Stimulated activated CD4-positive, alpha-beta T cell treated with anti-CD3 and anti-CD28 coated beads, Interleukin-15, amount 100 ng/mL, for 24 hours (primary cell): Measurements from ENCODE around the gene TSPAN2.

ENCODE experiments used
- DNase-seq: peaks from one replicate; pipeline ENCODE4 v3.0.0-alpha.2; 2020

TSPAN2 gene

DNA sequence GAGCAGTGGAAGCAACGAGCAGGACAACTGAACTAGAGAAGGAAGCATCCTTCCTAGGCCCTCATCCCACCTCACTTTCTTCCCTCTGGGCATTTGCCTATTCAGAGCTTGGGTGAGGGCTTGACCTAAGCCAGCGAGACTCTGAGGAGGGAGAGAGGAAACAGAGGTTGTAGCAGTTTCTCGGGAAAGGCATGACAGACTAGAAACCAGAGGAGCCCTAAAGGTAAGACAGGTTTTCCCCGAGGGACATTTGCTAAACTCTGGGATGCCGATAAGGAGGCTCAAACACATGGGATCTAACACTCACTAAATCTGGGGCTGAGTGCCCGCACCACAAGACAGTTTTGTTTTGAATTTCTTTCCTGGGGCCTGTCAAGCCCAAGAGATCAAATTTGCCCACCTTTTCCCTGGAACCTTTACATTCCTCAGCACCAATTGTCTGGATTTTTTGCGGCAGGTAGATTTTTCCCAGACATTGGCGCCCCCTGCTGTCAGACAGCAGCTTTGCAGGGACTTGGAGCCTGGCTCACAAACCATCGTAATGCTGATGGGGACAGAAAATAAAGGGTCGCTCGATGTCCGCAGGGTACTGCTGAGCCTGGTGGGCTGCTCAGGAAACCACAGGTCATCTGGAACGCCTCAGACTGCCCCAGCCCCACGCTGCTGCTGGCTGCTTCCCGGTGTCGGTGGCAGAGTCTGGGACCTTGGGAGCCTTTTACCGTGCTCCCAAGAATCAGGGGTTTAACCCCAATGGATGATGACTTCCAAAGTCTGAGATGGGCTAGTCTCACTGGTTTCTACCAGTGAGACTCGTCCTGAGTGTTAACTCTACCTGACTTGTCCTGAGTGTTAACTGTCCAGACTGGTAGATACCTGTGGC lies 23.4 kb upstream of the TSPAN2 start:
- DNase-seq = peak; percentile 59

GRCh38 chr1:115107516-115108260 lies 18.4 kb upstream of the TSPAN2 start:
- DNase-seq = no peak

DNA sequence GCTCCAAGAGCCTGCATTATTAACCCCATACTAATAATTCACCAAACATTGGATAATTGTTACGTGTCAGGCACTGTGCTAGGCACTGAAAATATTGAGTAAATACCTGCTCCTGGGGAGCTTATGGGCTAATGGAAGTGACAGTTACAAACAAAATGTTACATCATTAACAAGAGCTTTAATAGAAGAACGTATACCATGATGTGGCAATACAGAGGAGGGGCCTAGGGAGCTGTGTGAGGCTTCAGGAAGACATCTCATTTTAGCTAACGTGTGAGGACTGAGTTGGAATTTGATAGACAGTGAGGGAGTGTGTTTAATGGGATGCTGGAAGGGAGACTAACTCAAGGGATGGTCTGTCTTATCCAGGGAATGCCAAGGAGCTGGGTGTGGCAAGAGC lies 16.5 kb upstream of the TSPAN2 start:
- no peak for DNase-seq

DNA sequence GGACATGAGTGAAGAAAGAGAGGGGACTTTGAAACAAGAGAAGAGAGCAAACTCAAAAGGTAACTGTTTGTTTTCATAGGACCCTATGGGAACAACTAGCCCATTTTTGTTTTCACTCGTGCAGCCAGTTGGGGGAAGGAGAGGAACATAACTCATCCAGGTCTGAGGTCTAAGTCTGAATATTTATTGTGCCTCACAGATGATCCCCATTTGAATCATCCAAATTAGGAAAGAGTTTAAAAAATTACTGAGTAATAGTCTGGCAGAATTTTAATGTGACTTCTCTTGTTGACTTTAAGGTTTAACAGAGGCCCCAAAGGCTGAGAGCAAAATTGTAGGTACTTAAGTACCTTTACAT lies 10.4 kb upstream of the TSPAN2 start:
- peak; percentile 15 for DNase-seq

DNA sequence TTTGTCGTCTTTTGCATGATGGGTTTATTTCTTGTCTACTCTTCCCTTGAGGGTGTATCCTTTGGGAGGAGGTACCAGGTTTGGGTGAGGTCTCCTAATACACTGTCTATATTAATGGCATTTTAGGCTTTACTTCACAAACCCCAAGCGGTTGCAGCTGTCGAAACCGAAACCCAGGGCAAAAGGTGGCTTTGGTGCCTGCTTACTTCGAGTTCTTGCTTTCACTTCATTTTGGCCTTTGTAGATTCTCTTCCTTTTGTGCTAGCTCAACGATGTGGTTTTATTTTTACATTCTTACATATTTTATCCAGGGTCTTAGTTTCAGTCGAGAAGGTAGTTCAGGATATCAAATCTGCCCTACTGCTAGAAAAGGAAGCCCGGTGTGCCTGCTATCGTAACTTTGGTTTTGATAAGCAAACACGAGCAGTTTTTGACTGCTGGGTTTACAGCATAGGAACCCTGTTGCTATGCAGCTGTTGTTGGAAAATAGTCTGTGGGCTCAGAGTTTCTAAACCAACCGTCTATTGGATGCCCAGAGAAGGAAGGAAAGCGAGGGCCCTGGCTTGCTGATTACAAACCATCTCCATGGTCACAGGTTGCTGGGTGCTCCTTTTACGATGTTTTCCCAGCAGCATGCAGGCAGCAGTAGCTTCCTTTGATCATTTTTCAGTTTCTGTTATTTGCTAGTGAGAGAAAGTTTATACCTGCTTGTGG lies 9.8 kb upstream of the TSPAN2 start:
- peak; percentile 70 for DNase-seq

DNA sequence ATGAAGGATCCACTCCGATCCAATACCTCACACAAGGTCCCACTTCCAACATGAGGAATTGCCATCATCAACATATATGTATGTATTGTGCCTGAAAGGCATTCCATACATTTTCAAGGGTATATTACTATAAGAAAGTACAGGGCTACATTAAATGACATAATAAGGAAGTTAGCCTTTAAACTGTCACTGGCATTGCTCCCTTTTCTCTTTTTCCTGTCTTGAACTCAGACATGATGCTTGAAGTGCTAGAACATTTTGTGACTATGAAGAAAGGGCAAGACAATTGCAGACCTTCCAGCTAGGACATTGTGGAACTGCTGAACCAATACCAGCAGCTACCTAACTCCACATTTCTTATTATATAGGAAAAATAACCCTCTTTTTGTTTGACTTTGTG lies 2.9 kb upstream of the TSPAN2 start:
- DNase-seq = no peak

DNA sequence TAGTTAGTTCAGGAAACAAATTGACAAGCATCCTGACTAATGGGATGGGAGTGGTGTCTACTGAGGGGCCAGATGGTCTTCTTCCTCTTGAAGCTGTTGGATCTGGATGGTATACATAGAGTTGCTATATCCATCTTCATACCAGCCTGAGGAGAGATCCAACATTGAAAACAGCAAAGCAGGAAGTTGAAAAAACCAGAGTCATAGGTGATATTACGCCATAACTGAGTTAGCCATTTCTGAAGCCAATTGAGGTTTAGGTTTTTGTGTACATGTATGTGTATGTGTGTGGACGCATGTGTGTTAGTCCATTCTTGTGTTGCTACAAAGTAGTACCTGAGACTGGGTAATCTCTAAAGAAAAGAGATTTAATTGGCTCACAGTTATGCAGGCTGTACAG lies 2.3 kb upstream of the TSPAN2 start:
- DNase-seq = no peak

DNA sequence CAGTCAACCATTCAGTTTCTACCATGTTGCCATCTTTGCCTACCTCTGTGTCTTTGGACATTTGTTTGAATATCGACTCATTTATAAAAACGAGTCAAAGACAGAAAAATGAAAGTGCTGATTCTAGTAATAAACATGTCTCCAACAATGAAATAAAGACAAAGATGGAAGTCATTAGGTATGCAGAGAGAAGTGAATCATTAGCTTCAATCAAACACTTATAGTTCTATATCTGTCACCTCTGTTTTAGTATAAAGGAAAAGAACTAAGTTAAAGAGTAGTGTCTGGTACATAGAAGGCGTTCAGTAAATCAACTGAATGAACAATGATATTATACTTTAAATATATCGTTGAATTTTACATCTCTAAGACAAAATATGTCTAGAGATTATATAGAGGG lies 1.7 kb upstream of the TSPAN2 start:
- DNase-seq = no peak

DNA sequence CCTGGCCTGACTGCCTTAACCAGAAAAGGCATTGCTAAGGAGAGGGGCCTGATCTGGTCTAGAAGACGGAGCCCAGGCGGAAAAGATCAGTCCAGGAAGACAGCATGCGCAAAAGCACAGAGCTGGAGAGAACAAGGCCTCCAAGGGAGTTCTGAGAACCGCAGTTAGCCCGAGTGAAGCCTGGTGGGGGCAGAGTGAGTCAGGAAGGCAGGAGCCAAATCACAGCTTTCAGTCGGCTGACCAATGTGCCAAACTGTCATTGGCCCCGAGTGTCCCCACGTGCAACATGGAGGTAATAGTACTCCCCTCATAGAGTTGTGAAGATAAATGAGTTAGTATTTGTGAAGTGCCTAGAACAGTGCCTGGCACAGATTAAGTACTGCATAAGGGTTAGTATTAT lies 1.2 kb upstream of the TSPAN2 start:
- no peak for DNase-seq

GRCh38 chr1:115090186-115090490 lies 835 bp upstream of the TSPAN2 start:
- no peak for DNase-seq

DNA sequence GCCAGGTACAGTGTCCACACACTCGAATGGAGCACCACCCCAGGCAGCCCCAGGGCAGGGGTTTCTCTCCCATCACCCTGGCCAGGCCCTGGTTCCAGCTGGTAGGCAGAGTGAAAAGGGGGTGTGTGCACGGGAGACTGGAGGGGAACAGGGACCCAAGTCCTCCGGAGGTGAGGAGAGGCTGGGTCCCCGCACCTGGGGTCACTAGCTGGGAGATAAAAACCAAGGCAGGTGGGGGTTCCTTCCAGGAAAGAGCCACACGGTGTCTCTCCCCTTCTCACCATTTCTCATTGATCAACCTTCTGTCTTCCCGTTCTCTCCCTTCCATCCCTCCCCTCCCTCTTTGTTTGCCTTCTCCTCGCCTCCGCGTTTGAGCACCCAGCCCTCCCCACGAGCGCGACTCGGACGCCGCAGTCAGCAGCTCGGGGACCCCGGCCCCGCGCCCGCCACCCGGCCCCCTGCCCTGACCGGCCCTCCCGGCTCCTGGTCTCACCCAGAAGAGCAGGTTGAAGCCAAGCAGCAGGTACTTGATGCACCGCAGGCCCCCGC lies 358 bp downstream of the TSPAN2 start:
- DNase-seq = no peak

DNA sequence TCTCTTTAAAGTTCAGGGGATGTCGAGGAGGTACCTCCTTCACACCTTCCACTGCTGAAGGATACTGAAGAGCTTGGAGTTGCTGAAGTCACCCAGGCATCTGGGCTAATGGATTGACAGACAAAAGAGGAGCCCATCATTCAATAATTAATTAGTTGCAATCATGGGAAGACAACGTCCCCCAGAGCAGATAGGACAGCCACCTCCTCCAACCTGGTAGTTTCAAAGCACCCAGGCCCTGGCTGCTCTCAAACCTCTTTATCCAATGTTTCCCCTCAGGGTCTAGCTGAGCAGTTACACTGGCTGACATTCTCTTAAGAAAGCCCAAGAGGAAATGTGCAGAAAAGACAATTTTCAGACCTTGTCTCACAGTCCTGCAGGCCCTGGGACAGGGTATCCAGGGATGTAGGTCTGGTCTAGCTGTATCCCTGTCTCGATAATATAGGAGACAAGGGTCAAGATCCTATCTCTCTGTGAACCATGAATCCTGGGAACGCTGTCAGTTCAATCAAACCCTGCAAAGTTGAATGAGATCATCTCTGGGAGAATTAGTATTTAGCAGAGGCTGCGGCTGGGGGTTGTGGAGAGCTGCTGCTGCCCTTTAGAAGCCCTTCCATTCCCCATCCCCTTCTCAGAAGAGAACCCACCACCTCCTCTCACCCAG lies 1.1 kb downstream of the TSPAN2 start:
- DNase-seq = no peak

DNA sequence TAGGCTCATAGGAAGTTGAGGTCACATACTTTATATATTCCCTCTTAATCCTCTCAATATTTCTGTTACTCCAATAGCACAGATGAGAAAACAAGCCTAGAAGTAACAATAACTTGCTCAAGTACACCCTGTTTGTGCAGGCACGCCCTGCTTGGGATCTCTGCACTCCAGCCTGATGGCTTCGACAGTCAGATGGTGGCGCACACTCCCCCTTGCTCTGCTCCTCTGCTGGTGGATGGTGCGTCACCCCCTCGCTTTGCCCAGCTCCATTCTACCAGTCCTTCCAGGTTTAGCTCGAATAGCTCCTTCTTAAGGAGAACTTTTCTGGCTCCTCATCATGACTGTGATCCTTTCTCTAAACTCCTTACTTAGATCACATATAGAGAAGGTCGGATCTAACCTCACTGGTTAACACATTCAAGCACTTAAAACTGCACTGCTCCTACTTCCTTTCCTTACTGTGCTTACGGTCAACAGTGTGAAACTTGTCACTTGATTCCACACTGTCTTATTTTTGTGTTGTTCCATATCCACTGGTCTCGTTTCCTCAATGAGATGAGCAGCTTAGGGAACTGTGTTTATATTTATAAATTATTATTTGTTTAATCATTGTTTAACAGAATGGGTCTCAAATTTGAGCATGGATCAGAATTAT lies 3.0 kb downstream of the TSPAN2 start:
- no peak for DNase-seq

GRCh38 chr1:115084902-115085511 lies 4.3 kb downstream of the TSPAN2 start:
- DNase-seq = no peak

DNA sequence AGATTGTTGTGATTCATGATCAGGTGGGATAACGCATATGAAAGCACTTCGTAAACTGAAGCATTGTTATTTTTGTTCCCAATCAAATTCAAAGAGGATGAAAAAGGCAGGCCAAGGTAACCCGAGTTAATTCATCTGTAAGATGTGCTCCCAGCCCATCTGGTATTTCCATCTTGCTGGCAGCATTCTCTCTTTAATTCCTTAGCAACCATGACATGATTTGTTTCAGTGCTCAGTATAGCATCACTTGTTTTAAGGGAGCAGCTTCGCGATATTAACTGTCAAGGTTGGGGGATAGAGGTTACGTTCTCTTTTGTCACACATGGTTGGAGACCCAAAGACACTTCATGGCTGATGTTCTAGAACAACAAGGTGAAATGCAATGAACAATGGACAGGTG lies 6.4 kb downstream of the TSPAN2 start:
- no peak for DNase-seq

- no peak for DNase-seq
These were observed 10.6 kb downstream of the TSPAN2 start for GRCh38 chr1:115078708-115079107.

DNA sequence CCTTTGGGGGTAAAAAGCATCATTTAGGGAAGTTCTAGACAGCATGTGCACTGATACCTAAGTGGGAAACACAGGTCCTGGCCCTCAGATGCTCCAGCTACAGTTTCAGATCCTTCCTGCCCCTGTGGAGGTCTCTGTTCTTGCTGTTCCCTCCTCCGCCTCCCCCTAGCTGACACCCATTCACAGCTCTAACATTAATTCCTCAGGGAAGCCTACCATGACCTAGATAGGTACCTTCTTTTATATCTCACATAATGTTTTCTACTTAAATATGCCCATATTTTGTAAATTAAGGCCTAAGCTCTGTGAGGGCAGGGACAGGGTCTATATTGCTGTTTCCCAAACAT lies 11.3 kb downstream of the TSPAN2 start:
- DNase-seq = no peak

- DNase-seq = no peak
These were observed 11.9 kb downstream of the TSPAN2 start for GRCh38 chr1:115077286-115077983.

GRCh38 chr1:115076384-115076915 lies 12.9 kb downstream of the TSPAN2 start:
- no peak for DNase-seq

DNA sequence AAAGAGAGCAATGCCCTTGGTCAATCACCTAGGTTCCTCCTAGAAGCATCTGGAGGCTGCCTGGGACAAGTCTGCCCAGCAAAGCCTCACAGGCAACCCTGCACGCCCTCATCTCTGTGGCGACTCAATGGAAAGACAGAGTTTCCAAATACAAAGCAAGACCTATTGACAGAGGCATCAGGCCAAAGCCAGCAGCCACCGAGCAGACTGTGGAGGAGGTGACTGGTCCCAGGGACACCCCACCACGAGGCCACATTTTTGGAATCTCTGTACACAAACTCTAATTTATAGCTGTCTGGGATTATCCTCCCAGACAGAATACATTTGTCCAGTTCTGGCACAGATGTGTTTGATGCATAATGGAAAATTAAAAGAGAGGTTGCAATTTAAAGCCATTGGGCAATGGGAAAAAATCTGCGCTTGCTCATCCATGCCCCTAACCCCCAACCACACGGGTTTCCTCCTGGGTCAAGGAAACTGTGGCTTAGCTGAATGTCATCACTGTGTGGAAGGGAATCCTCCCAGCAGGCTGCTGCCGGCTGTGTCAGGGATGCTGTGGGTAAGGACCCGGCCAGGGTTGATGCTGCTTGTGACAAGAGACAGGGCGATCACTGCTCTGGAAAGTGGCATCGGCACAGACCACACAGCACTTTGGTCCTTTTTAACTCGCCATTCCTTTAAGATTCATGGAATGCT lies 14.3 kb downstream of the TSPAN2 start:
- no peak for DNase-seq
